Islet of Langerhans (tissue), 1 donor: Measurements from ENCODE around the gene APOD.

Experiments
- FAIRE-seq: peaks from one replicate; lab custom pipeline; 2011; peaks lifted over from hg19 to GRCh38; lab: Jason Lieb, UNC

APOD gene

GRCh38 chr3:195587406-195587805 is 3.7 kb upstream of the APOD start:
- no peak for FAIRE-seq

DNA sequence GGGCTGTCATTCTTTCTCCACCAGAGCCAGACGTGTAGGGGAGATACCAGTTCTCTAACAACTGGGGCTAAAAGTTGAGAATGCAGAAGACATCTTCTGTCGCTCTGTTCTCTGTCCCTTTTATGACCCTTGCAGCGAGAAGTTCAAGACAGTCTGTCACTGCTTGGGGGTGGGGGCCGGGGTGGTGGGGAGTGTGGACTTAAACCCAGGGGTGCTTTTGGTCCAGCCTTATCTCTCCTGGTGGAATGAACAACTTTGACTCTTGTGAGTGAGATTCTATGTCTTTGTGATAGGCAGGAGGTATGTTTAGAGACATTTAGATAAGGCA is 767 bp upstream of the APOD start:
- no peak for FAIRE-seq

DNA sequence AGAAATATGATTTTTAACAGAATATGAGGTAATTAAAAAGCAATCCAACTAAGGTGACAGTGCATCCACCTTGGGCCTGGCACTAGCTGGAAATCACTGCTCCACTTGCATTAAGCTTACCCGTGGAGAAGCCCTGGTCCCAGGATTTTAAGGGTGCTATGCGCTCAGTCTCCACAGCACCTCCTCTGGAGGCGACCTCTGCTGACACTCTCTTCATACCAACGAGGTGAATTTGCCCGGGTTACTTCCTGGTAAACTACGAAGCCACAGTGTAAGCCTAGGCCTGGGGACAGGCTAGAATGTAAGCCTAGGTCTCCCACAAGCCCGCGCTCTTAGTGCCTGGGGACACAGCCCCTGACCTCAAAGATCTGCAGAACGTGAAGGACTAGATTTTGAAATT is 793 bp downstream of the APOD start:
- FAIRE-seq = no peak

- no peak for FAIRE-seq
Measured at GRCh38 chr3:195580744-195581443, 2.8 kb downstream of the APOD start.

DNA sequence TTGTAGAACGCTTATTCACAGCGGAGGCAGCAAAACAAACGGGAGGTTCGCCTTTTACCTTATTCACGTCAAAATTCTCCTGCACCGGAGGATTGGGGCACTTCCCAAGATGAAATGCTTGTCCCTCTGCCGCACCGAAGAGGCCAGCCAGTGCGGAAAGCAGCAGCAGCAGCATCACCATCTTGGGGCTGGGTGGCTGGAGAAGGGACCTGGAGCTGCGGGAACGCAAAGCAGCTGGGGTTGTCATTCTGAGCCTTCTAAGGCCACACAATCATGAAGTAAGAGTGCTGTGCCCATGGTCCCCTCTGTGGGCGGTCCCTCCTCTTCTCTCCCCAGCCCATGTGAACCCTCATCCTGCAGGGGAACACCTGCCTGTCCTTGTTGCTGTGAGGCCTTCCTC is 4.5 kb downstream of the APOD start:
- no peak for FAIRE-seq

DNA sequence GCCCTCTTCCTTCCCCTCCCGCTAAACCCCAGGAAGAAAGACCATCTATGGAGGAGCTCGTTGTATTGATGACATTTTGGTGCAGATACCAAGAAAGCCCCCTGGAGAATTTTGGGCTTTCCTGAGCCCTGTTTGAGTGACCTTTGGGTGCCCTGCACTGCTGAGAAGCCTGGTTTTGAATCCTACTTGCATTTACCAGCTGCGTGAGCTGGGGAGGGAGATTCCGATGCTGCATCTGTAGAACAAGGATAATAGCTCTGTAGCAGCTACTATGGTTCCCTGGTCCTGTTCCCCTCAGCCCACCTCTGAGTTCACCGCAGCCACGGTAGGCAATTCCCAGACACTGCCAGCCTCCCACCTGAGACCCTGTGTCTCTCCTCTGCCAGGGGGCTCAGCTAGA is 5.2 kb downstream of the APOD start:
- no peak for FAIRE-seq

DNA sequence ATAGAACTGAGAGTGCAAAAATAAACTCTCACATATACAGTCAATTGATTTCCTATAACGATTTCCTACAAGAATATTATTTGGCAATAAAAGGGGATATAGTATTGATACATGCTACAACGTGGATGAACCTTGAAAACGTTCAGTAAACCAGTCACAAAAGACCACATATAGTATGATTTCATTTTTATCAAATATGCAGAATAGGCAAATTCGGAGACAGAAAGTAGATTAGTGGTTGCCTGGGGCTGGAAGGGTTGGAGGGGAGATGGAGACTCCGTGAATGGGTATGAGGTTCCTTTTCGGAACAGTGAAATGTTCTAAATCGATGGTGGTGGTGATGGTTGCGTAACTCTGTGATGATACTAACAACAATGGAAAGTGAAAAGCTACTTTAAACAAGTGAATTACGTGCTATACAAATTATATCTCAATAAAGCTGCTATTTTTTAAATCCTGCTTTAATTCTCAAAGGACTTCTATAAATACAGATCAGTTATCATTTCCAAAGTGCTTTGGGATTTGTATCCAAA is 6.0 kb downstream of the APOD start:
- no peak for FAIRE-seq

DNA sequence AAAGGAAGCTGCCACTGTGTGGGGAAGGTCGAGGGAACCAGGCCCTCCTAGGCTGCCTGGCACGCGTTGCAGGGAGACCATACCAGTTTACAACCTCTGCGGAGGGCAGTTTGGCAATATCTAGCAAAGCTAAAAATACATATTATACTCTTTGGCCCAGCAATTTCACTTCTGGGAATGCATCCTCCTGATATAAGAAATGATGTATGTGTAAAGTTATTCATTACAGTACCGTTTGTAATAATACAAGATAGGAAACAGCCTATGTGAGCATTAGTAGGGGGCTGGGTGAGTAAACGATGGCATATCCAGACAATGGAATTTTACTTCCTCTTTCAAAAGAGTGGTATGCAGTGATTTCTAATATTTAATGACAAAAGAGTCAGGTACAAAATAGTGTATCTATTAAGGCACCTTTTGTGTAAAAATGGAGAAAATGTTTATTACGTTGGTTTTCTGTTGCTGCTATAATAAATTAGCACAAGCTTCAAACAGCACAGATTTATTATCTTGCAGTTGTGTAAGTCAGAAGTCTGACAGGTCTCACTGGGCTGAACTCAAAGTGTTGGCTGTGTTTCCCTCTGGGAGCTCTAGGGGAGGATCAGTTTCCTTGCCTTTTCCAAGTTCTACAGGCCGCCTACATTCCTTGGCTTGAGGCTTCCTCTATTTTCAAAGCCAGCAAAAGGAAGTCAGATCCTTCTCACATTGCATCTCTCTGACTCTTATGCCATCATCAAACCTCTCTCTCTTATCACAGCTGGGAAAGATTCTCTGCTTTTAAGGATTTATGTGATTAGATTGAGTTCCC is 9.0 kb downstream of the APOD start:
- no peak for FAIRE-seq

DNA sequence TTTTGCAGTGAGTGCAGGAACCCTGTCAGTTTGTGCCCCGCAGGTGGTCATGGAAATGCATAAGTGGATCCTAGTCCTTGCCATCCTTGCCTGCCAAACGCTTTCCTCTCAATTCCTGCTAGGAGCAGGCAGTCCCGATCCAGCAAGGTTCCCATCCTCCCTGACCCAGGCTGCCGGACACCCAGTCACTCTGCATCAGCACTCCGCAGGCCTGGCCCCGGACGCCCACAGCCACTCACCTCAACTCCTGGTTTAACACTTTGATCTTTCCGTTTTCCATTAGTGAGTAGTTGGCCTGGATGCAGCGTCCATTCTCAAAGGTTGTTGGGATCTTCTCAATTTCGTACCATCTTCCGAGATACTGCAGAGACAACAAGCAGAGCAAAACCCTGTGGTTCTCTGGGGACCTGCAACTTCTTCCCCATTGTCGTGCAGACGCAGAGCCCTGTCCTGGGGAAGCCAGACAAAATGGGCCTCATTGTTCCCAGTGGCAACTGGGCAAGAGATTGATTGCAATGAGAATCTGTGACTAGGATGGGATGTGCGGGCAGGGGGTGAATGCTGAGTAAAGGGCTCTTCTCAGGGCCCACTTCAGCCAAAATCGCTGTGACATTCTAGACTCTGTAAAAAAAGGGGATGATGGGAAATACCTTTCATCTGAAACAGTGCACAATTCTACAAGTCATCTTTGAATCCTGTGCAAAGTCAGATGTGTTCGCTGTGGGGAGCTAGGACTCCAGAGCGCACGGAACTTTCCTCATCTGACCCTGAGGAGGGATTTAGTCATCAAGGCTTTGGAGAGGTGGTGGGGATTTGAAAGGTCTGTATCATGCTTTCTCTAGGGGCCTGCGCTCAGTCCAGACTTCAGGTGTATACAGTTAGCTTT is 9.9 kb downstream of the APOD start:
- FAIRE-seq = no peak

DNA sequence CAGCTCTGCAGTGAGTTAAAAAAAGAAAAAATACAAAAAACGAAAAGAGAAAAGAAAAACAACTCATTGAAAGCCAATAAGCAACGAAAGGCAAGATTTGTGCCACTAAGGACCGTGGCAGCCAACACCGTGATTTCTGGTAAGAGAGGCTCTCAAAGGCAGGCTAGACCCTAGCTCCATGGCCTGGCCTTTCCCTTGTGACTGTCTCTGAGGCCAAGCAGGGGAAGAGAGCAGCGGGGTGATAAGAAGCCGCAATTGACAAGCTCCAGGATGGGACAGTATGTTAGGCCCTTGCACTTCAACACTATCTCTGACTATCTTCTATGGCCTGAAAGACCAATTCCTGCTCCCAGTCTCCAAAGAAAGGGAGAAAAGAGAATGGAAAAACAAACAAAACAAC is 12.4 kb downstream of the APOD start:
- no peak for FAIRE-seq

GRCh38 chr3:195570912-195571311 is 12.8 kb downstream of the APOD start:
- FAIRE-seq = no peak

- no peak for FAIRE-seq
Measured at GRCh38 chr3:195570344-195570743, 13.4 kb downstream of the APOD start.

- no peak for FAIRE-seq
Measured at GRCh38 chr3:195568630-195569029, 15.1 kb downstream of the APOD start.

DNA sequence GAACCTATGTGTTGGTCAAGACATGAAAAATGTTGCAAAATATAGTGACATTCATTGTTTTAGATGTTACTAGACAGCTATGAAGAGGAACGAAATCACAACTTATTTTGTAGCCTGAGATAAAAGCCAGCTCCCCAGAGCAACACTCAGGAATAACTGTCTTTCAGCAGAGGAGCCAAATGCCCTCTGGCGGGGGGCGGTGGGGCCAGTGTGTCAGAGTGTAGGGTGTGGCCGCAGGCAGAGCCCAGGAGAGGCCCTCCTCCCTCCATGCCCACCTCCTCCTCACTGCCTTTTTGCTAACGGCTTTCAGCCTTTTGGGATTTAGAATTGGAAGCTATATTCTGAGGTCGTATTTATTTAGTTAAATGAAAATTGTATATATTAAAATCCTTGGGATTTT is 16.9 kb downstream of the APOD start:
- no peak for FAIRE-seq

DNA sequence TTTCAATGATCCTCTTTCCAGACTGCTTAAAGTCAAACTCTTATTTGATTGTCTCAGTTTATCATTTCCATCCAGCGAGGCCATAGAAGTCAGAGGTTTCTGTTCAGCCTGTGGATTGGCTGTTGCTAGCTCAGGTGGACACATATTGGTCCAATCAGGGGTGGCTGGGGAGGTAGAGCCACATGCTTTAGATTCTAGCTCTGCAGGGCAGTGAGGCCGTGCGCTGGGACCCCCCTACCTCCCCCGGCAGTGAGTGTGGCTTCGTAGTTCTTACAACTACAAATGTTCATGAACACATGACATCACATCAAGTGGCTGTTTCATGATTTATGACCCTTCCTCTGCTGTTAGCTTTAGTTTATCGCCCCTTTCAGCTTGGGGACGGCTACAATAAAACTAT is 18.0 kb downstream of the APOD start:
- FAIRE-seq = peak; percentile 27

- FAIRE-seq = no peak
Measured at GRCh38 chr3:195563317-195563716, 20.4 kb downstream of the APOD start.

DNA sequence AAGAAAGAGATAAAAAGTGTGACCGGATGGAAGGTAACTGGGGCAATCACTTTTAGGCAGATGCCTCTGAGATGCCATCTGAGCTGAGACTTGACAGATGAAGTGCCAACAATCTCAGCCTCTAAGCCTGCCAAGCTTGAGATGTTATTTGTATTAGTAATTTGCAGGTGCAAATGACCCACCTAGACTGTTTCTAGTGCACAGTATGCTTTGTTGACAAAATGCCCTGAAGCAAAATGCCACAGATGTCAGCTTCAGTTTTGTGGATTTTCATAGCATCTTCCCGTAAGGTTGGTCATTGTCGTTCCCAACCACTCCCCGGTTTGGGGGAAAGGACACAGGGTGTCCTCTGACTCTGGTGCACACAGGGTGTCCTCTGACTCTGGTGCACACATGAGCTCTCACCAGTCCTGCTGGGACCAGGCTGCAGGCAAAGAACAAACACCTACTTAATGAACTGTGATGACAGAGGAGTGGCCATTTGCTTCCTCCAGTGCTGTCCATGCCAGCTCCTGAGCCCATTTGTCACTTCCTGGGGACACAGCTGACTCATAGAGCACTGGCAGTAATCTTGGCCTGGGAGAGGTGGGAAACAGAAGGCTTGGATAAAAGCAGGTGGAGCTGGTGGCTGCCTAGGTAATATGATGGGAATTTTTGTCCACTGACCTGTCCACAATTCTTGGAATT is 23.9 kb downstream of the APOD start:
- FAIRE-seq = no peak

- FAIRE-seq = no peak
Measured at GRCh38 chr3:195558602-195559001, 25.1 kb downstream of the APOD start.

DNA sequence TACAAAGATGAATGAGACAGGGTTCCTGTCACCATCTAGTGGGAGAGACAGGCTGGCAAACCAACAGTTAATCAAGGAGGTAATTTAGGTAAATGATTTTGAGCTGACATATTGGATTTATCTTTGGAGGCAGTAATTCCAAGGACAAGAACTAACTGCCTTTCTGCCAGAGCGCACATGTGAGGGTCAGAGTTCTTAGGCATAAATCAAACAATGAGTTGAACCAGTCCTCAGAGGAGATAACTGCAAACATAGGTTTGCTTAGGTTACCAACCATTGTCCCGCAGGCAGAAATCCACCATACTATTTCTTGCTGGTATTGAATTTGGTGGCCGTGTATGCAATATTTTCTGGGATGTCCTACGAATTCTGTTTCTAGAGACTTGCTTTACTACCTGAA is 26.4 kb downstream of the APOD start:
- no peak for FAIRE-seq

DNA sequence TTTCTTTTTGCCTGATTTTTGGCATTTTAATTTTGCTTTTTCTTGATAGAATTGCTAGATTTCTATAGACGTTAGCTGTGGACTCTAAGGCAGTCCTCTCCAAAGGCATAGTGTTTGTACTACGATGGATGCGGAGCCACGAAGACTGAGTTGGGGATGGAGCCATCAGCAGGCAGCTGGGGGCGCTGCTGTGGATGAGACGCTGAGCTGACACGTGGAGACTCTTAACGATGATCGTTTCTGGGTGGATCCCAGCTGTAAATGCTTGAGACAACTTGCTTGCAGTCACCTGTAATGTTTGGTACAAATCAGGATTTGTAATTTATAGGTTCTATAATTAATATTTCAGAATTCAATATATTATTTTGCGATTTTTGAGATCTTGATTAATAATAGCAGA is 27.4 kb downstream of the APOD start:
- FAIRE-seq = no peak

GRCh38 chr3:195555110-195555509 is 28.6 kb downstream of the APOD start:
- no peak for FAIRE-seq

- no peak for FAIRE-seq
Measured at GRCh38 chr3:195554458-195554857, 29.3 kb downstream of the APOD start.
